Liver (tissue), 9 donors: ENCODE measurements around the gene RAB28. TPM values are rescaled to one million over a fixed set of nuclear protein-coding genes. Genes with fewer than 3 reads are reported as not detected.

Experiments
- DNase-seq: peaks from one replicate; pipeline ENCODE4 v3.0.0-alpha.2; 2017; ENCODE audit warnings: low spot score
- H3K27ac ChIP-seq, 2 donors: one replicate each; pipeline ENCODE4 v1.7.0; 2013; ENCODE audit warnings: inconsistent platforms in 2 of 2, low read length in 2 of 2, control low read depth in 1 of 2, low read depth in 1 of 2, mild to moderate bottlenecking in 1 of 2
- H3K27me3 ChIP-seq, 4 donors: one replicate each; pipeline versions ENCODE4 v1.6.1 to v1.7.0; 2013; ENCODE audit warnings: low read length in 3 of 4, inconsistent platforms in 1 of 4, mild to moderate bottlenecking in 1 of 4, moderate library complexity in 1 of 4; ENCODE audit not compliant: control insufficient read depth in 4 of 4, insufficient read depth in 4 of 4
- H3K36me3 ChIP-seq, 4 donors: one replicate each; pipeline versions ENCODE4 v1.6.1 to v1.7.0; 2013; ENCODE audit warnings: low read length in 3 of 4, mild to moderate bottlenecking in 3 of 4, low read depth in 1 of 4, moderate library complexity in 1 of 4; ENCODE audit not compliant: control insufficient read depth in 4 of 4, insufficient read depth in 3 of 4
- H3K4me1 ChIP-seq, 4 donors: one replicate each; pipeline versions ENCODE4 v1.6.1 to v1.7.0; 2013; ENCODE audit warnings: low read length in 3 of 4, mild to moderate bottlenecking in 3 of 4, moderate library complexity in 1 of 4; ENCODE audit not compliant: control insufficient read depth in 4 of 4, insufficient read depth in 4 of 4
- H3K4me3 ChIP-seq, 3 donors: one replicate each; pipeline versions ENCODE4 v1.6.1 to v1.7.0; 2013; ENCODE audit warnings: low read length in 3 of 3, control low read depth in 1 of 3, low read depth in 1 of 3, mild to moderate bottlenecking in 1 of 3
- H3K9ac ChIP-seq, 2 donors: one replicate each; pipeline ENCODE4 v1.7.0; 2013; ENCODE audit warnings: low read length in 2 of 2, mild to moderate bottlenecking in 2 of 2, moderate library complexity in 2 of 2, control low read depth in 1 of 2, low read depth in 1 of 2
- H3K9me3 ChIP-seq, 4 donors: one replicate each; pipeline versions ENCODE4 v1.6.1 to v1.7.0; 2013; ENCODE audit warnings: low read length in 3 of 4; ENCODE audit not compliant: control insufficient read depth in 4 of 4
- FOXA1 ChIP-seq: IDR thresholded peaks from 2 replicates; pipeline ENCODE4 v1.6.1; 2016; ENCODE audit warnings: antibody characterized with exemption
- FOXA2 ChIP-seq: IDR thresholded peaks from 2 replicates; pipeline ENCODE4 v1.6.1; 2016; ENCODE audit warnings: antibody characterized with exemption
- GABPA ChIP-seq, 2 donors: IDR thresholded peaks in 1 of 2; conservative IDR thresholded peaks in 1 of 2; 2 replicates each; pipeline ENCODE4 v1.6.1; 2016; ENCODE audit warnings: antibody characterized with exemption in 2 of 2, mild to moderate bottlenecking in 1 of 2, moderate library complexity in 1 of 2
- HNF4A ChIP-seq, 2 donors: conservative IDR thresholded peaks; 2 replicates each; pipeline ENCODE4 v1.6.1; 2016; ENCODE audit warnings: antibody characterized with exemption in 2 of 2, mild to moderate bottlenecking in 2 of 2
- HNF4G ChIP-seq: IDR thresholded peaks from 2 replicates; pipeline ENCODE4 v1.6.1; 2016; ENCODE audit warnings: antibody characterized with exemption
- JUND ChIP-seq, 2 donors: IDR thresholded peaks; 2 replicates each; pipeline ENCODE4 v1.6.1; 2016; ENCODE audit warnings: antibody characterized with exemption in 2 of 2
- NR2F2 ChIP-seq: IDR thresholded peaks from 2 replicates; pipeline ENCODE4 v1.6.1; 2016; ENCODE audit warnings: antibody characterized with exemption
- RXRA ChIP-seq, 2 donors: IDR thresholded peaks; 2 replicates each; pipeline ENCODE4 v1.6.1; 2017 to 2018; ENCODE audit warnings: antibody characterized with exemption in 2 of 2, mild to moderate bottlenecking in 1 of 2
- SP1 ChIP-seq: IDR thresholded peaks from 2 replicates; pipeline ENCODE4 v1.6.1; 2018; ENCODE audit warnings: antibody characterized with exemption, mild to moderate bottlenecking
- TAF1 ChIP-seq: conservative IDR thresholded peaks from 2 replicates; pipeline ENCODE4 v1.6.1; 2016; ENCODE audit warnings: antibody characterized with exemption, mild to moderate bottlenecking
- YY1 ChIP-seq: IDR thresholded peaks from 2 replicates; pipeline ENCODE4 v1.6.1; 2016; ENCODE audit warnings: antibody characterized with exemption, mild to moderate bottlenecking
- WGBS: extraction: QIAGEN DNeasy Blood & Tissue Kit; methylation state at CpG from one replicate; pipeline ENCODE4 v1.1.7; 2013; 5-methylcytosine and 5-hydroxymethylcytosine counted together
- polyA plus RNA-seq, 2 donors: library from polyadenylated mRNA; stranded (reverse) in 1 of 2; unstranded in 1 of 2; fragments of 200-250 nt in 1 of 2; fragments of >200 nt in 1 of 2; fragmentation: Nextera tagmentation in 1 of 2; extraction: Ambion mirVana in 1 of 2; gene quantifications; one replicate each; pipeline versions ENCODE4 v1.2.1 to v1.2.3, GENCODE V29; 2013 to 2015
- total RNA-seq, 2 donors: library from RNA; depleted of rRNA; stranded (reverse); fragments of >200 nt; gene quantifications; one replicate each; pipeline ENCODE4 v1.2.3, GENCODE V29; 2014
- TF ChIP-seq, protein P1 (sequence below): IDR thresholded peaks from 2 replicates; pipeline ENCODE4 v1.6.1; 2016; ENCODE audit warnings: antibody characterized with exemption
- TF ChIP-seq, protein P2 (sequence below): IDR thresholded peaks from 2 replicates; pipeline ENCODE4 v1.6.1; 2016; ENCODE audit warnings: antibody characterized with exemption
- TF ChIP-seq, protein P3 (sequence below): fragments of 150-350 bp; IDR thresholded peaks from 2 replicates; pipeline ENCODE4 v1.5.1; 2017; ENCODE audit warnings: improper control_type of control experiment, low read depth, low read length; ENCODE audit not compliant: missing input control
- TF ChIP-seq, protein P4 (sequence below): IDR thresholded peaks from 2 replicates; pipeline ENCODE4 v1.6.1; 2016; ENCODE audit warnings: antibody characterized with exemption, mild to moderate bottlenecking
- donor health status: healthy.
- donor health status: healthy.
- donor health status: healthy.
- donor health status: healthy.
- donor health status: healthy.

Gene RAB28
- total and polyA plus RNA-seq, 4 donors: 3.9 to 7.7 (median 6.8) TPM

DNA sequence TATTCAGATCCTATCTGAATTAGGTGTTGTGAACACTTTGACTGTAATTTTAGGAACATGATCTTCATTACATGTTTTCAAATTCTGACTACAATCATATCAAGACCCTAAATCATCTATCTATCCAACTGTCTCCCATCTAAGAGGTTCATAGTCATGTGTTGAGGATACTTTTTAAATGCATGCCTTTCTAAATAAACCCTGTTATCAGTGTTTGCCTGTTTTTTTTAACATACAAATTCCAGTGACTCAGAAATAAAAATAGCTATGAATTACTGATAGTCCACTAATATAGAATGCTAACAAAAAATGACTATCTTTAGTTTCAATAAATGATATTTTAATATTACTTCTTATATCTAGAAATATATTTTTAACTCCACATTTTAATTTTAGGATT is 8.0 kb downstream of the RAB28 start:
- no peak for DNase-seq
- no peak overlapping the region for H3K4me3 ChIP-seq
- TF ChIP-seq SP1 (no peak), FOXA1 (no peak)

DNA sequence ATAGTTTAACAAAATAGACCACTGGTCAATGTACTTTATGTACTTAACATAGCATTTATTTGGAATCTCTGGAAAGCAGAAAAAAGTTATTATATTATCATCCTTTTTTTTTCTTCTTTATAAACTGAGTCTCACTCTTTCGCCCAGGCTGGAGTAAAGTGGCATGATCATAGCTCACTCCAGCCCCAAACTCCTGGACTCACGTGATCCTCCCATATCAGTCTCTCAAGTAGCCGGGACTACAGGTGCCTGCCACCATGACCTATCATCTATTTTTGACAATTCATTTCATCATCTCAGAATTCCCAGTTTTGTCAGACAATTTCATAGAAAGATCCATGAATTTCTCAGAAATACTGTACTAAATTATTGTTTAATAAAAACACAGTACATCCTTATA is 12.7 kb downstream of the RAB28 start:
- no peak overlapping the region for H3K27ac ChIP-seq
- H3K4me3 ChIP-seq: no peak overlapping the region
- no peak for DNase-seq
- H3K9me3 ChIP-seq: no peaks in the 10 kb centered on the region
- TF ChIP-seq RXRA (IDR thresholded peaks at IDR 0.05): no peak
- no peak for TF ChIP-seq TAF1
- TF ChIP-seq GABPA (IDR thresholded peaks at IDR 0.05 in 1 of 2, conservative IDR thresholded peaks at IDR 0.05 in 1 of 2): no peak
- no peak for TF ChIP-seq FOXA2
- TF ChIP-seq FOXA1: no peak
- TF ChIP-seq NR2F2: no peak
- no peak for TF ChIP-seq SP1
- TF ChIP-seq, protein P1, sequence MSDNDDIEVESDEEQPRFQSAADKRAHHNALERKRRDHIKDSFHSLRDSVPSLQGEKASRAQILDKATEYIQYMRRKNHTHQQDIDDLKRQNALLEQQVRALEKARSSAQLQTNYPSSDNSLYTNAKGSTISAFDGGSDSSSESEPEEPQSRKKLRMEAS: no peak
- TF ChIP-seq, protein P2, sequence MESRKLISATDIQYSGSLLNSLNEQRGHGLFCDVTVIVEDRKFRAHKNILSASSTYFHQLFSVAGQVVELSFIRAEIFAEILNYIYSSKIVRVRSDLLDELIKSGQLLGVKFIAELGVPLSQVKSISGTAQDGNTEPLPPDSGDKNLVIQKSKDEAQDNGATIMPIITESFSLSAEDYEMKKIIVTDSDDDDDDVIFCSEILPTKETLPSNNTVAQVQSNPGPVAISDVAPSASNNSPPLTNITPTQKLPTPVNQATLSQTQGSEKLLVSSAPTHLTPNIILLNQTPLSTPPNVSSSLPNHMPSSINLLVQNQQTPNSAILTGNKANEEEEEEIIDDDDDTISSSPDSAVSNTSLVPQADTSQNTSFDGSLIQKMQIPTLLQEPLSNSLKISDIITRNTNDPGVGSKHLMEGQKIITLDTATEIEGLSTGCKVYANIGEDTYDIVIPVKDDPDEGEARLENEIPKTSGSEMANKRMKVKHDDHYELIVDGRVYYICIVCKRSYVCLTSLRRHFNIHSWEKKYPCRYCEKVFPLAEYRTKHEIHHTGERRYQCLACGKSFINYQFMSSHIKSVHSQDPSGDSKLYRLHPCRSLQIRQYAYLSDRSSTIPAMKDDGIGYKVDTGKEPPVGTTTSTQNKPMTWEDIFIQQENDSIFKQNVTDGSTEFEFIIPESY: no peak
- no peak for TF ChIP-seq YY1
- TF ChIP-seq, protein P3, sequence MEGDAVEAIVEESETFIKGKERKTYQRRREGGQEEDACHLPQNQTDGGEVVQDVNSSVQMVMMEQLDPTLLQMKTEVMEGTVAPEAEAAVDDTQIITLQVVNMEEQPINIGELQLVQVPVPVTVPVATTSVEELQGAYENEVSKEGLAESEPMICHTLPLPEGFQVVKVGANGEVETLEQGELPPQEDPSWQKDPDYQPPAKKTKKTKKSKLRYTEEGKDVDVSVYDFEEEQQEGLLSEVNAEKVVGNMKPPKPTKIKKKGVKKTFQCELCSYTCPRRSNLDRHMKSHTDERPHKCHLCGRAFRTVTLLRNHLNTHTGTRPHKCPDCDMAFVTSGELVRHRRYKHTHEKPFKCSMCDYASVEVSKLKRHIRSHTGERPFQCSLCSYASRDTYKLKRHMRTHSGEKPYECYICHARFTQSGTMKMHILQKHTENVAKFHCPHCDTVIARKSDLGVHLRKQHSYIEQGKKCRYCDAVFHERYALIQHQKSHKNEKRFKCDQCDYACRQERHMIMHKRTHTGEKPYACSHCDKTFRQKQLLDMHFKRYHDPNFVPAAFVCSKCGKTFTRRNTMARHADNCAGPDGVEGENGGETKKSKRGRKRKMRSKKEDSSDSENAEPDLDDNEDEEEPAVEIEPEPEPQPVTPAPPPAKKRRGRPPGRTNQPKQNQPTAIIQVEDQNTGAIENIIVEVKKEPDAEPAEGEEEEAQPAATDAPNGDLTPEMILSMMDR: no peak
- no peak for TF ChIP-seq JUND (IDR thresholded peaks at IDR 0.05)
- 98% methylated on average over 3 of the region's 3 CpGs for WGBS
- no peak overlapping the region for H3K9ac ChIP-seq
- H3K4me1 ChIP-seq: no peaks in the 10 kb centered on the region
- no peaks in the 10 kb centered on the region for H3K36me3 ChIP-seq
- no peaks in the 10 kb centered on the region for H3K27me3 ChIP-seq

More for the DNA sequence above, 8.0 kb downstream of the RAB28 start:
- Histone ChIP-seq H3K36me3 (peaks cover 0 to 3% (median 0%) of the 10 kb centered on the region in 4 donors), H3K4me1 (no peaks in the 10 kb centered on the region), H3K9ac (no peak overlapping the region), H3K9me3 (no peaks in the 10 kb centered on the region), H3K27me3 (no peaks in the 10 kb centered on the region), H3K27ac (no peak overlapping the region)

- Histone ChIP-seq H3K4me1 (no peaks in the 10 kb centered on the region), H3K27ac (no peak overlapping the region), H3K9me3 (no peaks in the 10 kb centered on the region), H3K9ac (no peak overlapping the region), H3K27me3 (no peaks in the 10 kb centered on the region), H3K36me3 (no peaks in the 10 kb centered on the region), H3K4me3 (no peak overlapping the region)
- no peak for DNase-seq
- TF ChIP-seq TAF1 (no peak), YY1 (no peak), RXRA (IDR thresholded peaks at IDR 0.05) (no peak), GABPA (IDR thresholded peaks at IDR 0.05 in 1 of 2, conservative IDR thresholded peaks at IDR 0.05 in 1 of 2) (no peak), HNF4G (no peak), HNF4A (conservative IDR thresholded peaks at IDR 0.05) (no peak), JUND (IDR thresholded peaks at IDR 0.05) (no peak), FOXA2 (no peak), NR2F2 (no peak), SP1 (no peak)
- TF ChIP-seq, protein P3: no peak
- TF ChIP-seq, protein P2: no peak
- TF ChIP-seq, protein P4, sequence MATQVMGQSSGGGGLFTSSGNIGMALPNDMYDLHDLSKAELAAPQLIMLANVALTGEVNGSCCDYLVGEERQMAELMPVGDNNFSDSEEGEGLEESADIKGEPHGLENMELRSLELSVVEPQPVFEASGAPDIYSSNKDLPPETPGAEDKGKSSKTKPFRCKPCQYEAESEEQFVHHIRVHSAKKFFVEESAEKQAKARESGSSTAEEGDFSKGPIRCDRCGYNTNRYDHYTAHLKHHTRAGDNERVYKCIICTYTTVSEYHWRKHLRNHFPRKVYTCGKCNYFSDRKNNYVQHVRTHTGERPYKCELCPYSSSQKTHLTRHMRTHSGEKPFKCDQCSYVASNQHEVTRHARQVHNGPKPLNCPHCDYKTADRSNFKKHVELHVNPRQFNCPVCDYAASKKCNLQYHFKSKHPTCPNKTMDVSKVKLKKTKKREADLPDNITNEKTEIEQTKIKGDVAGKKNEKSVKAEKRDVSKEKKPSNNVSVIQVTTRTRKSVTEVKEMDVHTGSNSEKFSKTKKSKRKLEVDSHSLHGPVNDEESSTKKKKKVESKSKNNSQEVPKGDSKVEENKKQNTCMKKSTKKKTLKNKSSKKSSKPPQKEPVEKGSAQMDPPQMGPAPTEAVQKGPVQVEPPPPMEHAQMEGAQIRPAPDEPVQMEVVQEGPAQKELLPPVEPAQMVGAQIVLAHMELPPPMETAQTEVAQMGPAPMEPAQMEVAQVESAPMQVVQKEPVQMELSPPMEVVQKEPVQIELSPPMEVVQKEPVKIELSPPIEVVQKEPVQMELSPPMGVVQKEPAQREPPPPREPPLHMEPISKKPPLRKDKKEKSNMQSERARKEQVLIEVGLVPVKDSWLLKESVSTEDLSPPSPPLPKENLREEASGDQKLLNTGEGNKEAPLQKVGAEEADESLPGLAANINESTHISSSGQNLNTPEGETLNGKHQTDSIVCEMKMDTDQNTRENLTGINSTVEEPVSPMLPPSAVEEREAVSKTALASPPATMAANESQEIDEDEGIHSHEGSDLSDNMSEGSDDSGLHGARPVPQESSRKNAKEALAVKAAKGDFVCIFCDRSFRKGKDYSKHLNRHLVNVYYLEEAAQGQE: no peak
Observed at GRCh38 chr4:13470379-13470778, 13.8 kb downstream of the RAB28 start.
